ENCODE data around the gene SORL1. TPM values are rescaled to one million over a fixed set of nuclear protein-coding genes. Genes with fewer than 3 reads are reported as not detected.

The SORL1 gene
- total and polyA plus RNA-seq, 2 donors from 2014 or later: 15.2 to 74.2 TPM

- no peak for TF ChIP-seq CTCF (IDR thresholded peaks at IDR 0.05; ENCODE audit: borderline replicate concordance, extremely low read depth, insufficient read depth)
- peak overlapping the region in 1 of 3 donors; percentile 28 for H3K9ac ChIP-seq (ENCODE audit: low read length in 3 of 3)
- H3K27ac ChIP-seq (ENCODE audit: low read depth in 2 of 2, low read length in 2 of 2): peak overlapping the region in 1 of 2 donors; percentile 64
- no peaks in the 10 kb centered on the region for H3K27me3 ChIP-seq (ENCODE audit: control insufficient read depth, insufficient read depth, low read length)
- H3K4me1 ChIP-seq (ENCODE audit: control insufficient read depth in 2 of 3, insufficient read depth in 2 of 3, low read depth in 1 of 3, low read length in 3 of 3): peaks cover 0 to 12% (median 0%) of the 10 kb centered on the region in 3 donors
- DNase-seq (no peak), FAIRE-seq (no peak)
- H3K9me3 ChIP-seq (ENCODE audit: control insufficient read depth in 2 of 3, insufficient read depth in 1 of 3, low read length in 3 of 3): no peaks in the 10 kb centered on the region
- intact Hi-C loops (cut with DNase I): loop anchor here (10.0 kb wide), 1 partner anchor 116 kb away; no protein-coding TSS in a partner anchor
- H3K4me3 ChIP-seq (ENCODE audit: low read length in 3 of 3): no peak overlapping the region
- no peaks in the 10 kb centered on the region for H3K36me3 ChIP-seq (ENCODE audit: control insufficient read depth in 2 of 3, insufficient read depth in 3 of 3, low read length in 3 of 3)
These were observed 1.7 kb upstream of the SORL1 start for GRCh38 chr11:121450401-121450800.

- H3K27ac ChIP-seq (ENCODE audit: low read depth in 2 of 2, low read length in 2 of 2): peak overlapping the region; percentile 64
- H3K36me3 ChIP-seq (ENCODE audit: control insufficient read depth in 2 of 3, insufficient read depth in 3 of 3, low read length in 3 of 3): no peaks in the 10 kb centered on the region
- DNase-seq (peak; percentile 53 to 80 (median 63)), FAIRE-seq (no peak)
- peak overlapping the region; percentile 31 to 56 (median 56) for H3K4me3 ChIP-seq (ENCODE audit: low read length in 3 of 3)
- no peaks in the 10 kb centered on the region for H3K27me3 ChIP-seq (ENCODE audit: control insufficient read depth, insufficient read depth, low read length)
- no peak for TF ChIP-seq CTCF (IDR thresholded peaks at IDR 0.05; ENCODE audit: borderline replicate concordance, extremely low read depth, insufficient read depth)
- H3K4me1 ChIP-seq (ENCODE audit: control insufficient read depth in 2 of 3, insufficient read depth in 2 of 3, low read depth in 1 of 3, low read length in 3 of 3): peaks cover 0 to 12% (median 0%) of the 10 kb centered on the region in 3 donors
- no peaks in the 10 kb centered on the region for H3K9me3 ChIP-seq (ENCODE audit: control insufficient read depth in 2 of 3, insufficient read depth in 1 of 3, low read length in 3 of 3)
- intact Hi-C loops (cut with DNase I): loop anchor here (10.0 kb wide), 1 partner anchor 117 kb away; no protein-coding TSS in a partner anchor
- peak overlapping the region; percentile 19 to 34 (median 28) for H3K9ac ChIP-seq (ENCODE audit: low read length in 3 of 3)
These were observed 732 bp upstream of the SORL1 start for GRCh38 chr11:121451178-121451985.

- H3K27me3 ChIP-seq (ENCODE audit: control insufficient read depth, insufficient read depth, low read length): no peaks in the 10 kb centered on the region
- TF ChIP-seq CTCF (IDR thresholded peaks at IDR 0.05; ENCODE audit: borderline replicate concordance, extremely low read depth, insufficient read depth): no peak
- H3K9me3 ChIP-seq (ENCODE audit: control insufficient read depth in 2 of 3, insufficient read depth in 1 of 3, low read length in 3 of 3): no peaks in the 10 kb centered on the region
- DNase-seq (no peak), FAIRE-seq (no peak)
- intact Hi-C loops (cut with DNase I): loop anchor here (10.0 kb wide), 1 partner anchor 118 kb away; no protein-coding TSS in a partner anchor
- peak within 1 kb of the TSS; percentile 37 to 70 (median 54) for H3K9ac ChIP-seq (ENCODE audit: low read length in 3 of 3)
- H3K4me3 ChIP-seq (ENCODE audit: low read length in 3 of 3): peak within 1 kb of the TSS; percentile 65 to 82 (median 70)
- H3K4me1 ChIP-seq (ENCODE audit: control insufficient read depth in 2 of 3, insufficient read depth in 2 of 3, low read depth in 1 of 3, low read length in 3 of 3): peaks cover 0 to 12% (median under 1%) of the 10 kb centered on the region in 3 donors
- no peaks in the 10 kb centered on the region for H3K36me3 ChIP-seq (ENCODE audit: control insufficient read depth in 2 of 3, insufficient read depth in 3 of 3, low read length in 3 of 3)
- peak within 1 kb of the TSS; percentile 64 for H3K27ac ChIP-seq (ENCODE audit: low read depth in 2 of 2, low read length in 2 of 2)
These were observed 566 bp downstream of the SORL1 start, which contains the start of gene SORL1-AS1 for GRCh38 chr11:121452609-121453150. TSS of gene SORL1-AS1 (minus strand) at chr11:121452967.
